ENCODE measurements around the gene KCNJ18.
"Not testable (repeated sequence)": the region's sequence is repeated elsewhere in the genome, so short reads cannot be mapped to it uniquely, and the experiment has no call there.

The KCNJ18 gene

DNA sequence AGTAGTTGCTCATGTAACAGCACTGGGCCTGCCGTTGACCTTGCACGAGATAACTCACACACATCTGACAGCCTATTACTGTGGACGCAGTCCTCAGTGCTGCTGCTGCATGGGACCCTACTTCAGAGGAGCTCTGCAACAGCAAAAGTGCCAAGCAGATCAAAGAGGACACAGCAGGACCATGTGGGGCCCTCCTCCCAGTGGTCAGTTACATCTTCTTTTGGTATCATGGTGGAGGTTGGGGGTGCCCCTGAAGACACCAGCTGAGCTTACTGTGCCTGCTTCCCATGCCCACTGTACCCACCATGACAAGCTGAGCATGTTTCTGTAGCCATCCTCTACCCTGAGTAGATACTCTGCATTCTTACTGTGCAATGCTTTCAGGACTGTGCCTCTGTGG lies 41.6 kb downstream of the KCNJ18 start:
- not testable (repeated sequence) for DNase-seq

DNA sequence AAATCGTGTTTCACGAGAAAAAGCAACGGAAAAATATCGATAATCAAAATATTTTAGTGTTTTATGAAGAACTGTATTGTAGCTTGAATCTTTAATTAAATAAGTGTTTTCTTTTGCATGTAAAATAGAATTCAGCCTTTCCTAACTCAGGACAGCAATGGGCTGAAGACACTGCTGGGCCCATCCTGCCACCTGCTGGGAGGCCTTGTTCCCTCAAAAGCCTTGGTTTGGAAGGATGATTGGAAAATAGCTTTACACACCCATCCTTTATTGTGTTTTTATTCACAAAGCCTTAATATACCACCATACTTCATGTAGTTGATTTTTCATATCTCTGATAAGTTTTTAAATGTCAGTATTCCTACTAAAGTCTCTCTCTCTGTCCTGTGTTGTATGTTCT lies 43.5 kb downstream of the KCNJ18 start:
- DNase-seq = not testable (repeated sequence)

DNA sequence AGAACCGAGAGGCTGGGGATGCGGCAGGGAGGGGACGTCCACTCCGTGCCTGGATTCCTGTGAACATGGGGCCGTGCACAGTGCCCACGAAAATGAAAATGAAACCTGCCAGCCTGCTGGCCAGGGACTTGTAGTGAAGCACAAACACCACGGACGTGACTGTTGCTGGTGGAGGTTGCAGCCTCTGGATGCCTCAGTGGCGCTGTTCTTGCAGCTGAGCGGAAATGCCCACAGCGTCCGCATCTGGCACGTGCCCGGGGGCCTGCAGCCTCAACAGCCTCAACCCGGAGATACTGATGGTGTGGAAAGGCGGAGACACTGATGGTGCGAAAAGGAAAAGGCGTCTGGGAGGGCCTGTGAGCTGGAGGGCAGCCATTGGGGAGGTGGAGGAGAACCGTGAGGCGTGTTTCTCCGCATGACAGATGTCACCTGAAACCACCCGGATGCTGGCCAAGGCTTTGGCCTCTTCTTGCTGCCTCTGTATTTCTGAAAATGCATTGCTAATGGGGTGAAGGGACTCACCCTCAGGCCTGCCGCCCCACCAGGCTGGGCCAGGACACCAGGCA lies 44.8 kb downstream of the KCNJ18 start:
- DNase-seq = not testable (repeated sequence)

DNA sequence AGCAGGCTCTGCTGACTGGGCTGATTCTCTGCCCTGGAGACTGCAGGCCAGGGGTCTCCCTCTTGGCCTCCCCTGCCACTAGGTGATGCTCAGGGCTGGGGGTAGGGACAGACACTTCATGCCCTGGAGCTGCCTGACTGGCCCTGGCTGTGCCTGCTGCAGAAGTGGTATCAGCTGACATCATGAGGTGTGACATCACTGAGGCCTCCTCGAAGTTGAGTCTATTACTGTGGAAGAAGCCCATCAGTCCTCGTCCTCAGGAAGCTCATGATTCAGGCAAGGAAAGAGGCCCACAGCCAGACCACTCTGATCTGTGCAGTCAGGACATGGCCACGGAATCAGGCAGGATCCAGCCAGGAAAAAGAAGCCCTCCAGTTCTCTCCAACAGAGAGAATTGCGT lies 45.9 kb downstream of the KCNJ18 start:
- not testable (repeated sequence) for DNase-seq

DNA sequence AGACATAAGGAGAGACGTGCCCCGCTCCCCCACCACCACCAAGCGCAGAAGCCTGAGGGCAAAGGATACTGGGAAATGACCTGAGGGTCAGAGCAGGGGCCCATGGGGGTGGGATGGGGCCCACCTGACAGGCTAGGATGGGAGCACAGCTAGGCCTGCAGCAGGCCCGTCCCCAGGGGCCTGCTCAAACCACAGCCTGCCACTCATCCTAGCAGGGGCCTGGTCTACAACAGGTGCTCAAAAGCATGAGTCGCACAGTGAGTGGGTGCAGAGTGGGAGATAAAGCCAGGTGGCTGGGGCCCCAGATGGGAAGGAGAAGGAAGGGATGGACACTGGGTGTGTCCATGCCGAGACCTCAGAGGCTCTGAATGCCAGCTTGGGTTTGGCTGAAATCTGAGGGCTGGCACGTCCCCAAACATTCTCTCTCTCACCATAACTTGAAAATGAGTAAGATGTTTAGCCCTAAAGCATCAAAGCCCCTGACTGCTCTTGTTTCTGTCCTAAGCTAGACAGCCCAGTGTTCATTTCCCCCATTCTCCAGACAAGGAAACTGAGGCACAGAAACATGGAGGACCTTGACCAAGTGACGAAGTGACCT lies 46.7 kb downstream of the KCNJ18 start:
- DNase-seq = not testable (repeated sequence)

DNA sequence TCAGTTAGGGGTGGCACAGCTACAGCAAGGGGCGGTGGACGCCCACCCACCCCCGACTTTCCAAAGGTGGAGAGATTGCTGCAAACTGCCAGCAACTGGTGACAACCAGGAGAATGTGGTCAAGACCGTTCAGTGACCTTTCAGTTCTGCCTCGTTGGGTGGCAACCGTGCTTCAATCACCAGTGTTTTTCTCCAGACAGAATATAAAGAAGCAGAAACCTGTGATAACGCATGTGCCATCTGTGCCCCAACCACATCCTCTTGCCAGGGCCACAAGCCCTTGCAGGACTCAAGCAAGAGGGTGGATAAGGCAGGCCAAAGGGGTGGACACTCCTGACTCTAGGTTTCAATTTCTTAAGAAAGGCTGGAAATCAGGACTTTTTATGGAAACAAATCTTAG lies 47.2 kb downstream of the KCNJ18 start:
- DNase-seq = not testable (repeated sequence)

DNA sequence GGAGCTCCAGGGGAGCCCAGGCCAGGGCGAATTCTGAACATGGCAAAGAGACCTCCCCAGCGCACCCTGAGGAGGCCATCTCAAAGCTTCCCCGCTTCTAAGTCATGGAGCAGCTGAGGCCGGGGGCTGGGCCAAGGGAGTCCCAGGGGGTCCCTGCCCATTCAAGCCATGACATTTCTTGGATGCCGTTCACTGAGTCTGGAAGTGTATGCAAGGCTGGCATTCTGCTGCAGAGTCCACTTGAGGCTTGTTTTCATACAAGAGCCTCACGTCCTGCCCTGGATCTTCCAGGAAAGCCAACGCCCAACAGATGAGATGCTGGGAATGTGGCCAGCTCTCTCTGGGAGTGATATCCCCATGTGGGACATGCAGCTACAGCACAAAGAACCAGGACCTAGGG lies 48.5 kb downstream of the KCNJ18 start:
- DNase-seq = not testable (repeated sequence)

DNA sequence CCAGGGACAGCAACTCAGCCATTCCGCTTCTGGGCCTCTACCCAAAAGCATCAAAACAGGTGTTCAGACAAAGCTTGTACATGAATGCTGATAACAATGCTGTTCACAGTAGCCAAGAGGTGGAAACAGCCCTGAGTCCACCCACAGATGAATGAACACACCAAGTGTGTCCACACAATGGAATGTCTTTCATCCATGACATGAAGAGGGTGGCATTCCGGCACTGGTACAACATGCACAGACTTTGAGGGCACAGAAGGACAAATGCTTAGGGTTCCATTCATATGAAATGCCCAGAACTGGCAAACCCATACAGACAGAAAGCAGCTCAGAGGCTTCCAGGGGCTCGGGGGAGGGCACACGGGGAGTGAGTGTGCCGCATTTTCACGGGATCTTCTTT lies 49.2 kb downstream of the KCNJ18 start:
- DNase-seq = not testable (repeated sequence)

DNA sequence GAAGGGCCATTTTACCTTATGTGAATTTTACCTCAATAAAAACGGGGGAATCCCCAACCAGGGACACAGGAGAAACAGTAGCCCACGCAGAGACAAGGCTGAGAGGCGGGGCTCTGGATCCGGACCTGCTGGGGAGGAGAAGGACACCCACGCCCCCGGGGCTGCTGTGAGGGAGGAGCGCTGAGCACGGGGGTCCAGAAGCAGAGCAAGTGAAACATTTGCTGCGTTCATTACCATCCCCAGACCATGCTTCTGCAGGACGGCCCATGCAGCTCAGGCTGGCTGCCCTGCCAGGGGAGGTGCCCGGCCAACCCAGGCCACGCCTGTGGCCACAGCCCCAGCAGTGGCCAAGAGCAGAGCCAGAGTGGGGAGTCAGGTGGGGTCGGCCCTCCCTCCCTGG lies 50.0 kb downstream of the KCNJ18 start:
- no peak for DNase-seq

DNA sequence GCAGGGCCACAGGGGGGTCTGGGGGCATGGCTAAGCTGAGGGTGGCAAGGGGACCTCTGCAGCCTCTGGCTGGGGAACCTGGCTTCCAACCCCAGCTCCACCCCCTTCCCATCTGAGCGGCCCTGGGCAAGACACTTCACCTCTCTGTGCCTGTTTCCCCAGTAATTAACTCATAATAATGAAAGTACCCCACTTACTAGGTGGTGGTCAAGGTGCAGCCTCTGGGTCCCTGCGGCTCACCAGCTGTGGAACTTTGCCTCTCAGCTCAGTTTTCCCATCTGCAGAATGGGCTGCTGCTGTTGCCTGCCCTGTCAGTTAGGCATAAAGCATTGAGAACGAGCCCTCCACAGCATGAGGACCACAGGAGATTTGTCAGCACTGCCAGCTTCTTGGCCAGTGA lies 51.8 kb downstream of the KCNJ18 start:
- not testable (repeated sequence) for DNase-seq

DNA sequence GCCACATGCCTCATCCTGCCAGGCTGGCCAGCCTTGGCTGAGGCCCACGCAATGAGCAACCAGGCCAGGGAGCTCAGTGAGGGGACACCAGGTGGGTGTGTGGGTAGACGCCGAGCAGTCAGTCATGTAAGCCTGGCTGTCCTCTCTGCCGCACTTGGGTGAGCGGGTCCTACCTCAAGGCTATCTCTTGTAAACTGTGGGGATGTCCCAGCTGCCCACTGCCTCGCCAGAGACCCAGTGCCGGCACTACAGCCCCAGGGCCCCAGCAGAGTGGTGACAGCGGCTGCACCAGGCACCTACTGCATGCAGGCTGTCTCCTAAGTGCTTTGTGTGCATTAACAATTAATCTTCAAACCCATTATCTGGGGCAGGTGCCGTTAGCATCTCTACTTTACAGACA lies 52.3 kb downstream of the KCNJ18 start:
- not testable (repeated sequence) for DNase-seq

DNA sequence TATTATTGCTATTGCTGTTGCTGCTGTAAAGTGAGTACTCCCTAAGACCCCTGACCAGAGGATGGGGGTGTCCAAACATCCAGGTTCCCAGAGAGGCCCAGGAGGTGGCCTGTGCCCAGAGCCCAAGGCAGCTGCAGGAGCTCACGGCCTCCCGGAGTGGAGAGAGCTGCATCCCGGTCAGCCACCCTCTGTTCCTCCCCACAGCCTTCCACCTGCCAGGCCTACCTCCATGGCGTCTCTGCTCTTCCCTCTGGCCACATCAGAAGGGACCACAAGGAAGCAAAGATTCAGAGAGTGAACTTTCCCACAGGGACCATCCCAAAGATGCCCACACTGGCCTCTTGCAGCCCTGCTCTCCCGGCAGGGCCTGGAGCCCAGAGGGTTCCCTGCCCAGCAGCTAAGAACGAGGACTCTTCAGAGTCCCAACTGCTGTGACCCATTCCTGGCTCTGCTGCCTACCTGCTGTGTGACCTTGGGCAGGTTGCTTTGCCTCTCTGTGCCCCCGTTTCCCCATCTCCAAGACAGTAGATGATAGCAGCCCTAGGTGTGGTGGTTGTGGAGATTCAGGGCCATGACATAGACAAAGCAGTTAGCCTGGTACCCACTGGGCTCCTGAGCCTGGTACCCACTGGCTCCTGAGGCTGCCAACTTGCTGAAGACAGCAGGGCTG lies 53.2 kb downstream of the KCNJ18 start:
- not testable (repeated sequence) for DNase-seq

DNA sequence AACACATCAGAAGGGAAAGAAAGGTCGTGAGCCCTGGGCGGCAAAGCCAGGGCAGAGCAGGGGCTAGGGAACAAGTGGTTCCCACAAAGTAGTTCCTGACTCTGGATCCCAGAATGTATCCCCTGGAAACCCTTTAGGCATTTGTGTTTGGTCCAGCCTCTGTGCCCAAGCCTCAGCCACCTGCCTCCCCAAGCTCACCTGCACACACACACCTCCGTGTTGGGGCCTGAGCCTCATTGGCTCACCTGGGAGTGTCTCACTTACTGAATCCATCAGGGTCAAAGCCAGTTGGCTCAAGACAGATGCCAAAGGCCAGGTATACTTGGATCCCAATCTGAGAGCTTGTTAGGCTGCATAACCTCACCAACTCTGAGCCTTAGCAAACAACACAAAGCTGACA lies 54.1 kb downstream of the KCNJ18 start:
- DNase-seq = not testable (repeated sequence)

DNA sequence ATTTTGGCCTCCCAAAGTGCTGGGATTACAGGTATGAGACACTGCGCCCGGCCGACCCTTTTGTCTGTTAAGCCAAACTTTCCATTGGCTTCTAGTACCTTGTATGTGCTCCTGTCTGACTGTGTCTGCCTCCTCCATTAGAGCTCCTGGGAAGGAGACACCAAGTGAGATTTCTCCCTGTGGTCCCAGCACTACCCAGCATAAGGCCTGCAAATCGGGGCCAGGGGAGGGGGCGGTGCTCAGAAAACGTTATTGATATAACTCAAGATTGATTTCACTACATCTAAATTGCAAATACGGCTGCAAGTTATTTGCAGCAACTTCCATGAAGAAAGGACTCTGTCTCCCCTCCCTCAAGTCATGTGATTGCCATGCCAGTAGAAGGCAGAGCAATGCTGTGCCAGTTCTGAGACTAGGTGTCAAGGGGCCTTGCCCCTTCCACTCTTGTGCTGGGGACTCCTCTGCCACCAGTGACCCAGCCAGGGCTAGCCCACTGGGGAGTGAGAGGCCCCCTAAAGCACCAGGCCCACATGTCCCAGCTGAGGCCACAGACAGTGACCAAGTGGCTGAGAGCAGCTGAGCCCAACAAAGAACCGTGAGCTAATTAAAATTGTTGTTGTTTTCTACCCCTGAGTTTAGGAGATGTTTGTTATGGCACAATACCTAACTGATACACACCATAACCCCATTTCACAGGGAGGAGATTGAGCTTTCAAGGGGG lies 55.0 kb downstream of the KCNJ18 start:
- DNase-seq = not testable (repeated sequence)

DNA sequence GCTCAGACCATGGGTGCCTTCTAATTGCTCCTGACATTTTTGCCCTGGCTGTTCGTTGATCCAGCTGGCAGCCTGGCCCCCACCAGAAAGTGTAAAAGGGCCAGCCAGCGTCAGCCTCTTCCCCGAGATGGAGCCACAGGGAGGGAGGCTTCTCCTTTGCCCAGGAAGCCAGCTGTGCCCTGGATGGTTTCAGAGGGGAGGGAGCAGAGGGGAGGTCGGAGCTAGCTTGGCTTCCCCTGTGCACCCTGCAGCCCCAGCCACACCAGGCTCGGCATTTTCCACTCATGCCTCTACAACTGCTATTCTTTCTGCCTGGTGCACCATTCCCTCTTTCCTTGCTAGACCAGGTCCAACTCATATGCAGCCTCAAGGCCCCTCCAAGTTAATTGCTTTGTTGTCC lies 56.4 kb downstream of the KCNJ18 start:
- not testable (repeated sequence) for DNase-seq

DNA sequence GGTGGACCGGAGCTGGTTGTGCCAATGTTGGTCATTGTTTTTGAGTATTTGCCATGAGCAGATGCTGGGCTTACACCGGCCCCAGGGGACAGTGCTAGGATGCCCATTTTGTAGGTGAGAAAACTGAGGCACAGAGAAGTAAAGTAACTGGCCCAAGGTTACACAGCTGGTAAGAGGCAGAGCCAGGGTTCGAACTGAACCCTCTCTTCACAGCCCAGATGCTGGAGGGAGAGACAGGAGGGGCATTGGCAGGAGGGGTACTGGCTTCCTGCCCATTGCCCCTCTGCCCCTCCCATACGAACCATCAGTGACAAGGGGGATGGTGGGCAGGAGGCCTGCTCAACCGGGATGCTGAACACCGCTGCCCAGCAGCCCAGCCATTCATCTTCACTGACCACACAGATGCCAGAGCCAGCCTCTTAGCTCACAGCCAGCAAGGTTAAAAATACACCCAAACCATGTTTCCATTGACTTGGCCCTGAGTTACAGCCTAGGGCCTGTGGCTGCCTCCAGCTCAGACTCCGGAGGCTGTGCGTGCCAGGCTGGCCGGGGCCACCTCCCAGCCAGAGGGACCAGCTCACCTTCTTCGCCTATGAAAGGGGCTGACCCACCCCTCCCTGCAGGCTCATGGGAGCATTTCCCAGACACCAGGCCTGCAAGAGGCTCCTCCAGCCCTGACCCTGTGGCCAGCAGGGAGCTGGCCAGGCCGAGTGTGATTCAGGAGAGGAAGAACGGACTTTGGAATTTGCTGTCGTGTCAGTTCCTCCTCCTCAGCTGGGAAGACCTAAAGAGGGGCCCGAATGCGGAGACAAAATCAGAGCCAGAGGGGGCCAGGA lies 57.6 kb downstream of the KCNJ18 start:
- DNase-seq = not testable (repeated sequence)

DNA sequence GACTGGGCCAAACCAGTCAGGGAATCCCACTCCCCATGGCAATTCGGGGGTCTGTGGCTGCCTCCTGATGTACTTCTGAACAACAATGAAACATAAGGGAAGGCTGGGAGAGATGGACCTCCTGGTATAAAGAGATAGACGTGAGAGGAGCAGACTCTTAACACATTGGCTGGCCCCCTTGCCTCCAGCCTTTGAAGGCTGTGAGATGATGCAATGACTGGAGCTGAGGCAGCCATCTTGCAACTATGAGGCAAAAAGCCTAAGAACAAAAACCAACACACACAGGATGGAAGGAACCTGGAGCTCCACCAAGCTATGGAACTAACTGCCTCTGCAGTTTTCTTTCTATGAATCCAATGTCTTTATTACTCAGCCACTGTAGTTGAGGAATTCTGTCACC lies 58.8 kb downstream of the KCNJ18 start:
- not testable (repeated sequence) for DNase-seq
